Activated naive CD8-positive, alpha-beta T cell treated with anti-CD3 and anti-CD28 coated beads for 36 hours (primary cell): Measurements from ENCODE around the gene SKOR1. TPM values are rescaled to one million over a fixed set of nuclear protein-coding genes. Genes with fewer than 3 reads are reported as not detected.

Experiments used
- DNase-seq: peaks from one replicate; pipeline ENCODE4 v3.0.0; 2021
- H3K27ac Mint-ChIP-seq: one replicate; pipeline ENCODE4 v1.8.0; 2022; ENCODE audit warnings: mild to moderate bottlenecking, moderate library complexity, mixed read lengths
- H3K27me3 Mint-ChIP-seq: one replicate; pipeline ENCODE4 v1.8.0; 2022; ENCODE audit warnings: mild to moderate bottlenecking, mixed read lengths
- H3K36me3 Mint-ChIP-seq: one replicate; pipeline ENCODE4 v1.8.0; 2021; ENCODE audit warnings: mild to moderate bottlenecking, mixed read lengths
- H3K4me1 Mint-ChIP-seq: one replicate; pipeline ENCODE4 v1.8.0; 2021; ENCODE audit warnings: mixed read lengths
- H3K4me3 Mint-ChIP-seq: one replicate; pipeline ENCODE4 v1.8.0; 2022; ENCODE audit warnings: mild to moderate bottlenecking, moderate library complexity, mixed read lengths
- H3K9me3 Mint-ChIP-seq: one replicate; pipeline ENCODE4 v1.8.0; 2022; ENCODE audit warnings: mixed read lengths
- total RNA-seq, 2 experiments: library from RNA; stranded (reverse); gene quantifications; one replicate each; pipeline ENCODE4 v1.2.3, GENCODE V29; 2021

The SKOR1 gene
- total RNA-seq, 2 experiments from 2014 or later, result 0.16 to 0.30 TPM

- Mint-ChIP-seq H3K27ac (peak overlapping the region; percentile 95), H3K36me3 (peaks cover 4% of the 10 kb centered on the region), H3K27me3 (peaks cover 13% of the 10 kb centered on the region), H3K9me3 (peaks cover 2% of the 10 kb centered on the region), H3K4me3 (peak overlapping the region; percentile 86), H3K4me1 (peaks cover 23% of the 10 kb centered on the region)
- DNase-seq, result no peak
These were observed 15.6 kb downstream of the SKOR1 start for GRCh38 chr15:67840749-67841512.

- Mint-ChIP-seq H3K4me3 (peak overlapping the region; percentile 86), H3K9me3 (peaks cover 2% of the 10 kb centered on the region), H3K36me3 (peaks cover 4% of the 10 kb centered on the region), H3K4me1 (peaks cover 21% of the 10 kb centered on the region), H3K27ac (no peak overlapping the region), H3K27me3 (peaks cover 8% of the 10 kb centered on the region)
- no peak for DNase-seq
These were observed 16.1 kb downstream of the SKOR1 start for GRCh38 chr15:67841513-67841762.

GRCh38 chr15:67843092-67843501 is 17.8 kb downstream of the SKOR1 start:
- Mint-ChIP-seq H3K36me3 (peaks cover 4% of the 10 kb centered on the region), H3K9me3 (peaks cover 2% of the 10 kb centered on the region), H3K4me1 (peaks cover 21% of the 10 kb centered on the region), H3K27me3 (peaks cover 7% of the 10 kb centered on the region), H3K4me3 (no peak overlapping the region), H3K27ac (no peak overlapping the region)
- DNase-seq, result no peak

- peaks cover 17% of the 10 kb centered on the region for H3K4me1 Mint-ChIP-seq
- H3K36me3 Mint-ChIP-seq, result peaks cover 4% of the 10 kb centered on the region
- no peak overlapping the region for H3K4me3 Mint-ChIP-seq
- H3K27me3 Mint-ChIP-seq, result peaks cover 7% of the 10 kb centered on the region
- DNase-seq, result no peak
- H3K27ac Mint-ChIP-seq, result no peak overlapping the region
- peaks cover 2% of the 10 kb centered on the region for H3K9me3 Mint-ChIP-seq
These were observed 18.5 kb downstream of the SKOR1 start for GRCh38 chr15:67843571-67844387.

GRCh38 chr15:67845974-67846373 is 20.7 kb downstream of the SKOR1 start:
- Mint-ChIP-seq H3K4me3 (no peak overlapping the region), H3K4me1 (peaks cover 6% of the 10 kb centered on the region), H3K36me3 (no peaks in the 10 kb centered on the region), H3K9me3 (peaks cover 2% of the 10 kb centered on the region), H3K27me3 (peaks cover 10% of the 10 kb centered on the region), H3K27ac (no peak overlapping the region)
- DNase-seq, result no peak

GRCh38 chr15:67849538-67849937 is 24.2 kb downstream of the SKOR1 start:
- no peaks in the 10 kb centered on the region for H3K36me3 Mint-ChIP-seq
- peaks cover 4% of the 10 kb centered on the region for H3K4me1 Mint-ChIP-seq
- no peak overlapping the region for H3K4me3 Mint-ChIP-seq
- H3K27me3 Mint-ChIP-seq, result peaks cover 10% of the 10 kb centered on the region
- H3K9me3 Mint-ChIP-seq, result peaks cover 2% of the 10 kb centered on the region
- H3K27ac Mint-ChIP-seq, result no peak overlapping the region
- DNase-seq, result no peak

GRCh38 chr15:67850336-67850735 is 25.0 kb downstream of the SKOR1 start:
- Mint-ChIP-seq H3K27me3 (peaks cover 10% of the 10 kb centered on the region), H3K4me1 (peaks cover 4% of the 10 kb centered on the region), H3K9me3 (peaks cover 2% of the 10 kb centered on the region), H3K4me3 (no peak overlapping the region), H3K27ac (no peak overlapping the region), H3K36me3 (no peaks in the 10 kb centered on the region)
- DNase-seq, result no peak

- Mint-ChIP-seq H3K36me3 (no peaks in the 10 kb centered on the region), H3K4me3 (no peak overlapping the region), H3K27me3 (peaks cover 10% of the 10 kb centered on the region), H3K4me1 (peaks cover 4% of the 10 kb centered on the region), H3K27ac (no peak overlapping the region), H3K9me3 (peaks cover 2% of the 10 kb centered on the region)
- DNase-seq, result no peak
These were observed 25.8 kb downstream of the SKOR1 start for GRCh38 chr15:67850994-67851571.

- no peaks in the 10 kb centered on the region for H3K36me3 Mint-ChIP-seq
- peaks cover 4% of the 10 kb centered on the region for H3K4me1 Mint-ChIP-seq
- H3K27ac Mint-ChIP-seq, result no peak overlapping the region
- H3K9me3 Mint-ChIP-seq, result peaks cover 2% of the 10 kb centered on the region
- peaks cover 10% of the 10 kb centered on the region for H3K27me3 Mint-ChIP-seq
- DNase-seq, result no peak
- H3K4me3 Mint-ChIP-seq, result no peak overlapping the region
These were observed 27.1 kb downstream of the SKOR1 start for GRCh38 chr15:67852418-67852817.

GRCh38 chr15:67853454-67853853 is 28.1 kb downstream of the SKOR1 start:
- Mint-ChIP-seq H3K36me3 (no peaks in the 10 kb centered on the region), H3K9me3 (peaks cover 2% of the 10 kb centered on the region), H3K4me3 (no peak overlapping the region), H3K4me1 (peaks cover 4% of the 10 kb centered on the region), H3K27me3 (peaks cover 10% of the 10 kb centered on the region), H3K27ac (no peak overlapping the region)
- no peak for DNase-seq

GRCh38 chr15:67854358-67854757 is 29.0 kb downstream of the SKOR1 start:
- Mint-ChIP-seq H3K4me3 (no peak overlapping the region), H3K27ac (no peak overlapping the region), H3K27me3 (peaks cover 6% of the 10 kb centered on the region), H3K9me3 (no peaks in the 10 kb centered on the region), H3K36me3 (no peaks in the 10 kb centered on the region), H3K4me1 (peaks cover 4% of the 10 kb centered on the region)
- DNase-seq, result no peak

- no peaks in the 10 kb centered on the region for H3K9me3 Mint-ChIP-seq
- no peaks in the 10 kb centered on the region for H3K36me3 Mint-ChIP-seq
- H3K27ac Mint-ChIP-seq, result no peak overlapping the region
- peaks cover 4% of the 10 kb centered on the region for H3K4me1 Mint-ChIP-seq
- H3K27me3 Mint-ChIP-seq, result no peaks in the 10 kb centered on the region
- H3K4me3 Mint-ChIP-seq, result no peak overlapping the region
- no peak for DNase-seq
These were observed 30.5 kb downstream of the SKOR1 start for GRCh38 chr15:67855842-67856241.

- H3K36me3 Mint-ChIP-seq, result no peaks in the 10 kb centered on the region
- H3K27me3 Mint-ChIP-seq, result peaks cover 8% of the 10 kb centered on the region
- no peak overlapping the region for H3K27ac Mint-ChIP-seq
- H3K9me3 Mint-ChIP-seq, result no peaks in the 10 kb centered on the region
- no peak for DNase-seq
- H3K4me1 Mint-ChIP-seq, result no peaks in the 10 kb centered on the region
- no peak overlapping the region for H3K4me3 Mint-ChIP-seq
These were observed 31.9 kb downstream of the SKOR1 start for GRCh38 chr15:67857220-67857619.

- no peak overlapping the region for H3K4me3 Mint-ChIP-seq
- no peaks in the 10 kb centered on the region for H3K9me3 Mint-ChIP-seq
These were observed 34.1 kb downstream of the SKOR1 start for GRCh38 chr15:67859331-67859946.

GRCh38 chr15:67861983-67862382 is 36.7 kb downstream of the SKOR1 start:
- H3K4me3 Mint-ChIP-seq, result no peak overlapping the region
- H3K4me1 Mint-ChIP-seq, result peaks cover 3% of the 10 kb centered on the region
- H3K27me3 Mint-ChIP-seq, result peaks cover 20% of the 10 kb centered on the region
- DNase-seq, result no peak
- no peak overlapping the region for H3K27ac Mint-ChIP-seq
- H3K9me3 Mint-ChIP-seq, result no peaks in the 10 kb centered on the region
- H3K36me3 Mint-ChIP-seq, result no peaks in the 10 kb centered on the region

More at GRCh38 chr15:67859331-67859946, 34.1 kb downstream of the SKOR1 start:
- H3K27me3 Mint-ChIP-seq, result peaks cover 14% of the 10 kb centered on the region
- DNase-seq, result no peak
- no peaks in the 10 kb centered on the region for H3K36me3 Mint-ChIP-seq
- H3K4me1 Mint-ChIP-seq, result peaks cover 3% of the 10 kb centered on the region
- H3K27ac Mint-ChIP-seq, result no peak overlapping the region
